ENCODE data around the gene CASP10.

DNA sequence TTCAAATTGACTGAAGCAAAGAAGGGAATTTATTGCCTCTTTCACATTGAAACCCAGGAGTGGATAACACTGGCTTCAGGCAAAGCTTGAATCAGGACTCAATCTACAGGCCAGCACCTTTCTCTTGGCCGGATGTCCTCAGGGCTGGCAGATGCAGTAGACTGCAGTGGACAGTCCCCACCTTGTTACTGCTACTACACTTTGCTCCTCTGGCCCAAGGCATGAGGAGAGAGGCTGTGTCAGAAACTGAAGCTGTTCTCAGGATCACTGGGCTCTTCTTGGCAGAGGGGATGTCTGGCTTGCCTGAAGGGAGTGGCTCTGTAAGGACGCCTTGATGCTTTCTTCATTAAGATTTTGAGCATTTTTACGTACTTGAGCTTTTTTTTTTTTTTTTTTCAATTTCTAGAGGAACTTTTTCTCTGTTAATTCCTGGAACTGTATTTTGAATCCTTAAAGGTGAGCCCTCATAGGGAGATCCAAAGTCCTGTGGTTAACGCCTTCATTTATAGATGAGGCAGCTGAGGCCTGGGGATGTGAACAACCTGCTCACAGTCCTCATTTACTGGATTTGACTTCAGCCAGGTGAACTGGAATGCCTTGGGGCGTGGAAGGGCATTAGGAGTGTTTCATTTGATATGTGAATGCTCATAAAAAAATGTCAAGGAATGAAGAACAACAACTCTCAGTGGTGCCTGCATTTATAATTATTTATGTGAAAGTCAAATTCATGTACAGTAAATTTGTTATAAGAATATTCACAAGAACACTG is 36.6 kb downstream of the CASP10 start:
- no peak for TF ChIP-seq EZH2phosphoT487 (IDR thresholded peaks at IDR 0.05; ENCODE audit: insufficient read depth, low read depth)
- TF ChIP-seq EZH2 (IDR thresholded peaks at IDR 0.05; ENCODE audit: insufficient read depth, poor library complexity, severe bottlenecking): no peak

Measured in GM23248 (cell line).